Measurements from ENCODE around the gene FAHD2A.
"Not testable (repeated sequence)": the region's sequence is repeated elsewhere in the genome, so short reads cannot be mapped to it uniquely, and the experiment has no call there.

FAHD2A gene

DNA sequence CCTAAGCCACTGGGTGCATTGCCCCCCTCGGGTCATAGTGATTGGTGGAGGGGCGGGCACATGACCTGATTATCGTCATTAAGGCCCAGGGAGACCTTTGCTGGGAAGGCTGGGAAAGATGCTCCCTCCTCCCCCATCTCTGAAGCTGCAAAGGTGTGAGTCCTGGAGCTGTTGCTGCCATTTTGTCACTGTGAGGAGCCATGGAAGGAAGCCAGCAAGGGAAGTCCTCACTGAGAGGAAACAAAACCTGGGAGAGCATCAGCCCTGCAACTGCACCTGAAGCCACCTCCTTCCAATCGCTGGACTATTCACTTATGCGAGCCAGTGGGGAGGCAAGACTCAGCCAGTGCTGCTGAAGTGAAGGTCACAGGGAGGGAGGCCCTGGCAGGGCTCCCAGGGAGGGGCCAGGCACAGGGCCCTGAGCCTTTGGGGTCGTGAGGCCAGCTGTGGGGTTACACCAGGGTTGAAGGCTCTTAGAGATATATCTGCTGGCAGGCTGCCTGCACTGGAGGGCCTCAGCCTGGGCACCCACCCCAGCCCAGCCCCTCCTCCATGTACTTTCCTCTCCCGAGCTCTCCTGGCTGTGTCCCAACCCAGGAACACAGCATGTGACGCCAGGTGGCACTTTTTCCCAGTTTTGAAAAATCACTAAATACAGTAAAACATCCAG, 10.7 kb upstream of the FAHD2A start:
- DNase-seq: no peak

DNA sequence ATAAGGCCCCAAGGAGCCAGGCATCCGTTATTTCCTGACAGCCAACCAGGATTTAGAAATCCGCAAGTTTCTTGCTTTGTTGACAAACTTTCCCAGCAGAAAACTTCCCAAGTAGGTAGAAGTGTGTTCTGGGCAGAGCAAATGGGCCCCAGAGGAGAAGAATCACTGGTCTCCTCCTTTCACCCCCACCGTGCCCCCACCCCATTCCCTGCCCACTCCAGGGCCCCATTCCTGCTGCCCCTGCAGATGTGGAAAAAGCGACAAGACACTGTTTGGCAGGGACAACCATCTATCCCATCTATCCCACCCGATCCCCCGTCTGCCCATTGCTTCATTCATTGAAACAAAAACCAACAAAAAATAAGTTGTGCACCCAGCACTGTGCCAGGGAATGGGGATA, 10.2 kb upstream of the FAHD2A start:
- DNase-seq: no peak

DNA sequence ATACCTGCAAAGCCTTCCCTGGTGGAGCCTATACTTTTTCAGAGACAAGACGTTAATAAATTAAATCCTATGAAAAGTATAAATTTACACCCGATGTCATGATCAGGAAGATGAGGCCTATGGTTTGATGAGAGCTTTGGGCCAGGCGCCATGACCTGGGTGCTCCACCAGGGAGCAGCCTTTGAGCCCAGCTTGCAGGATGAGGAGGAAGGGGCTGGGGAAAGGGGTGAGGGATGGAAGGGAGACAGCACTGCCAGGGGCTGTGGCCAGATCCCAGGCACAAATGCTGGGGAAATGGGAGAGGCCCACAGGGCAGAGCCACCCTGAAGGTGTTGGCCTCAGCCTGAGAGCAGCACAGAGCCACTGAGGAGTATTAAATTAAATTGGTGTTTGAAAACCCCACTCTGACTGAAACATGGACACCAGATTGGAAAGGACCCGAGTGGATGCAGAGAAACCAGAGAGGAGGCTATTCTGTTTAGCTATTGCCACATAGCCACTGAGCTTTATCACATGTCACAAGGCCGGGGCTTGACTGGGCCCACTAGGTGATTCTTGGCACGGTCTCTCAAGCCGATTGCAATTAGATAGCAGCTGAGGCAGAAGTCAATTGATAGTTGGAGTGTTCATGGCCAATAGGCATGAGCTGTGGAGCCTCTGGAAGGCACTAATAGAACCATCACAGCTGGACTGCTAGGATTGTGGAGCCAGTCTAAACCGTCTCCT, 9.6 kb upstream of the FAHD2A start:
- DNase-seq: no peak

DNA sequence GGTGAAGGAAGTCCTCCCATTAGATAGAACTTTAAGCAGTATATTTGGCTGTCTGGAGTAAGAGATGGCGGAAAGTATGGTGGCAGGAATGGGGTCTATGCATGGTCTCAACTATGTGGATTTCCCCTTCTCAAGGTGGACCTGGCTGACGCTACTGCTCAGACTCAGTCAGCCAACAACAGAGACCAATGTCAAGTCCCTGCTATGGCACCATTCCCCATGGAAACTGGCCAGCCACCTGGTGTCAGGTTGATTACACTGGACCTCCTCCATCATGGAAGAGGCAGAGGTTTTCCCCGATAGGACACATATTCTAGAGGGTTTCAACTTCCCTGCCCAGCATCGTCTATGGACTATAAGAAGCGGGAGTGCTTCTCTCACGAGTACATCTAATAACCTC, 8.6 kb upstream of the FAHD2A start:
- DNase-seq: no peak

DNA sequence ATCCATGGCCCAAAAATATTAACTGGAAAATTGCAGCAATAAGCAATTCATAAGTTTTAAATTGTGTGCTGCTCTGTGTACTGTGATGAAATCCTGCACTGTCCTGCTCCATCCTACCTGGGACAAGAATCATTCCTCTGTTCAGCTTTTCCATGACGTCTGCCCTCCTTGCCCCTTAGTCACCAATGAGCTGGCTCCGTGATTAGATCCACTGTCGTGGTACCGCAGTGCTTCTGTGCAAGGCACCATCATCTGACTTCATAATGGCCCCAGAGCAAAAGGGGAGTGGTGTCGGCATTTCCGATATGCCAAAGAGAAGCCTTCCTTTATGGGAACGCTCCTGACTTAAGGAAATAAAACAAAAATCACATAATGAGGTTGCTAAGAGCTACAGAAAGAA, 3.4 kb upstream of the FAHD2A start:
- DNase-seq: no peak

DNA sequence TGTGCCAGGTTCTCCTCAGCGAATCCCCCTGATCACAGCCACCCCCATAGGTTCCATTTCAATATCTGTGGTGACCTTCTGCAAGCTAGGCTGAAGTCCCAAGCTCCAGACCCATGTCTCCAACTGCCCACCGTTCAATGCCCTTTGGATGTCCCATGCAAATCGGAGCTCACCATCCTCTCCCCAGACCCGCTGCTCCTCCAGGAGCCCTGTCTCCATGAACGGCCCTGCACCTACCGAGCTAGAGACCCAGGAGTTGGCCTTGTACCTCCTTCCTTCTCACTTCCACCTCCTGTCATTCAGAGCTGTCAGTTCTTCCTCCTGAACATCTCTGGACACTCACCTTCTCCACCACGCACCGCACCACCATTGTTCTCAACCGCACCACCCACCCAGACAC, 1.0 kb upstream of the FAHD2A start:
- no peak for DNase-seq

DNA sequence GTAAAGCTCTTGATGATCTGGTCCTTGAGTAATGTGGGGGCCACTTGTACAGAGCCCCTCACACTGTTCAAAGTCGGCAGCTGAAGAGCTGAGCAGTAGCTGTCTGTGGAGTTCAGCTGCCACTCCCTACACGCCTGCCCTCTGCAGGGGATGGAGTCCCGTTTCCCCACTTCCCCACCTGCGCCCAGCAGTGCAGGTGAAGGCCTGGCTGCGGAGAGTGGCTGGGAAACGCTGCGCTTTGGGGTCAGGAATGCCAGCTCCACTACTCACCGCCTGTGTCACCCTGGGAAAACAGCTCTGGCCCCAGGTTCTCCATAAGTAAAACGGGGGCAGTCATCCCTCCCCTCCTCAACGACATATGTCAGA, 521 bp upstream of the FAHD2A start:
- DNase-seq: peak; percentile 9

DNA sequence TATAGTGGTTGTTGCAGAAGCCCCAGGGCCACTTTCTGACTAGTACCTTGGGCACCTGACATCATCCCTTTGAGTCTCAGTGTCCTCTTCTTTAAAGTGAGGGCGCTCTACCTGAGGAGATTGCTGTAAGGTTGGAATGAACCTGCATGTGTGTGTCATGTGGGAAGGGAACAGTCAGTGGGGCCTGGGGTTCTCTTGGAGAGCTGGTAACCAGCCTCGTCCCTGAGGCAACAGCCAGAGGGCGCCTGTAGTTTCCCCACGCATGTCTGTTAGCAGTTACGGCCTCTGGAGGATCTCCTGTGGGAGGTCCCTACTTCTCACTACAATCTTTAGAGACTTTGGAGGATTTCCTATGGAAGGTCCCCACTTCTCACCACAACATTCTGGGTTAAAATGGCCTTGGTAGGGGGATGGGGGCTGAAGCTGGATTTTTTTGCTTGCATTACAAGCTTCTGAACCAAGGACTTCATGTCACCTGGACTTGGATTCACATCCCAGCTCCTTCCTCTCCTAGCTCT, 755 bp downstream of the FAHD2A start:
- DNase-seq: peak; percentile 73

DNA sequence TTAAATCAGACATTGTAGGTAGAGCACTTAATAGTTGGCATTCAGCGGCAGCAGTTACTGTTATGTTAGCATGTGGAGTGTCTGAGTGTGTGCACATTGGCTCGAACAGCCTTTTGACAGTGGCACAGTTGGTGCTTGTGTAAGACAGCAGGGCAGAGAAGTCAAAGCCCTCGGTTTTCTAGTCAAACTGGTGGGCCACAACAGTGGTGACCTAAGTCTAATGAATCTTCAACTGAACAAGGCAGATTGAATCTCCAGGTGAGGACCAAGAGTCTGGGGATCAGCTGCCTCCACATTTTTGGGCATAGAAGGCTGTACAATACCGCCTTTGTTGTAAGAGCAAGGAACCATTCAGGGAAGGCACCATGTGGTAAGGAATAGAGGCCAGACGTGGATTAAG, 1.3 kb downstream of the FAHD2A start:
- not testable (repeated sequence) for DNase-seq

DNA sequence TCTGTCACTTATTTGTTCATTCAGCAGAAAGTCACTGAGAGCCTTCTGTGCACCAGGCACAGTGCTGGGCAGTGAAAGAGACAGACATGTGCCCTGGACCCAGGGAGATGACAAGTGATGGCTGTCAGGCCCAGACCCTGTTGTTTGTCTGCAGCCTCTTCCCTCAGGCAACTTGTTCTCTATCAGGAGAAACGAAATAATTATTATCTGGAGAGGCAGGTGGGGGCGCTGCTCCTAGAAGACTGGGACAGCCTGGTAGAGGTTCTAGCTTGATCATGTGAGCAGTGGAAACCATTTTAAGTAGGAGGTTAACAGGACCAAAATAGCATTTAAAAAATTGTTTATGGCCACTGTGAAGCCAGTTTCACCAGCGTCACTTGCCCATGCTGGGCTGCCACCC, 2.2 kb downstream of the FAHD2A start:
- DNase-seq: peak; percentile 33

DNA sequence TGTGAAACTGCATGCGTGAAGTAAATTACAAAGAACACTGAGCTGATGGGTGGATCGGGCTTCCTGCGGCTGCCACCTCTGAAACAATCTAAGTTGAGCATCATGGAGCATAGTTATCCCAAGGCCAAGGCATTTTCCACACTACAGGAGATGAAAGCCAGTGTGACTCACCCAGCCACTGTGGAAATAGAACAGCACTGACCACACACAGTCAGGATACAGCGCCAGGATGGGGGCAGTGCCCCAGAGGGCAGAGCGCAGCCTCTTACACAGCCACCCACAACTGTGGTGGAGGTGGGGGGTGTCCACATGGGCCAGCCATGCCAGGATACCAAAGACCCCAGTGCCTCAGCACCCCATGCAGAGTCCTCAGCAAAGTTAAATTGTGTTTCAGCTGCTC, 8.7 kb downstream of the FAHD2A start:
- DNase-seq: not testable (repeated sequence)

DNA sequence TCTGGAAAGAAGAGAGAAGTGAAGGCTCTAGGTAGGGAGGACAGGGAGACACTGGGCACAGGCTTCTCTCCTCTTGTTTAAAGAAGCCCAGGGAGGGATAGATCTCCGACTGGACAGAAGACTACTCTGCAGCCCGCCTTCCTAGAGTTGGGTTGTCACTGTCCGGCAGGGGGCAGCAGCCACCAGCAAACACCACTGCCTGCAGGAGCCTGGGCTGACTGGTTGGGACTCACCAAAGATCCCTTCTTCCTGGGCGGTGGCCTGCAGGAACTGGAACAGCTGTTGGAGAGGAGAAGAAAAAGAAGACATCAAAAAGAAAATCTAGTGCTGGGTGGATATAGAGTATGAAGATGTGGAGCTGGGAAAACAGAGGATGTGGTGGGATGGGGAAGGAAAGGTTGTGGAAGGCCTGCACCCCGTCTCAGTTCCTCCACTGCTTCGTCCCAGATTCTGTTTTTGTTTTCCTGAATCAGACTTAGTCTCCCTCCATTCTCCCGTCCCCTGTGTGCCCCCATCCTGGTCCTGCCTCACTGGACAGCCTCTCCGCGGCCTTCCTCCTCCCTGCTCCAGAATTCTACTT, 11.6 kb downstream of the FAHD2A start:
- DNase-seq: peak; percentile 81

DNA sequence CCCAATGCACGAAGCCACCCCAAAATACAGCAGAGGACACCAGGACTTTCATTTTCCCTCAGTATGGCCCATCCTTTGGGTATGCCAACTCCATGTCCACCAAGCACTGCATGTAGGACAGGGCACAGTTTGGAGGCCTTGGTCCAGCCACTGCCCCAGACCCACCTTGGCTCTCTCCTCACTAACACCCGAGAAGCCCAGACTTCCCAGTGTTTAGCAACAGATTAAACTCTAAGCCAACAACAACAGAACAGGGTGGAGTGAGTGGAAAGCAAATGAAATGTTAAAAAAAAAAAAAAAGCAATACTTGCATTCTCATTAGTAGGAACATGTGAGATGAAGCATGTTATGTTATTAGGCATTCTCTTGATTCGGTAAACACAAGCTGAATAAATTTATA, 12.6 kb downstream of the FAHD2A start:
- DNase-seq: not testable (repeated sequence)

DNA sequence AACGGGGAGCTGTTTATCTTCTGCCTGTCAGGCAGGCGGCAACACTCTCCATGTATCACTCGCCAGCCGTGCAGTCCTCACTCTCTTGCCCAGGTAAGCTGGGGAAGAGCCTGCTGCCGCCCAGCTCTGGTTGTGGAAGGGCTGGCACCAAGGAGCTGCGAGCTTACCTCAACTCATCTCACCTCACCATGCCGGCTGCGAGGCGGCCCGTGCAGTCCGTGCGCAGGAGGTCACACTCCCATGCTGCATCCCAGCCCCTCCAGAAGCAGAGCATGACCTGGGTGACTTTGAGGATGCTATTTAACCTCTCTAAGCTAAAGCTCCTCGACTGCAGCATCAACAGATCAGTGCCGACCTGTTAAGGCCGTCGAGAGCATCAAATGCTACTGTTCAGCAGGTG, 13.1 kb downstream of the FAHD2A start:
- not testable (repeated sequence) for DNase-seq

DNA sequence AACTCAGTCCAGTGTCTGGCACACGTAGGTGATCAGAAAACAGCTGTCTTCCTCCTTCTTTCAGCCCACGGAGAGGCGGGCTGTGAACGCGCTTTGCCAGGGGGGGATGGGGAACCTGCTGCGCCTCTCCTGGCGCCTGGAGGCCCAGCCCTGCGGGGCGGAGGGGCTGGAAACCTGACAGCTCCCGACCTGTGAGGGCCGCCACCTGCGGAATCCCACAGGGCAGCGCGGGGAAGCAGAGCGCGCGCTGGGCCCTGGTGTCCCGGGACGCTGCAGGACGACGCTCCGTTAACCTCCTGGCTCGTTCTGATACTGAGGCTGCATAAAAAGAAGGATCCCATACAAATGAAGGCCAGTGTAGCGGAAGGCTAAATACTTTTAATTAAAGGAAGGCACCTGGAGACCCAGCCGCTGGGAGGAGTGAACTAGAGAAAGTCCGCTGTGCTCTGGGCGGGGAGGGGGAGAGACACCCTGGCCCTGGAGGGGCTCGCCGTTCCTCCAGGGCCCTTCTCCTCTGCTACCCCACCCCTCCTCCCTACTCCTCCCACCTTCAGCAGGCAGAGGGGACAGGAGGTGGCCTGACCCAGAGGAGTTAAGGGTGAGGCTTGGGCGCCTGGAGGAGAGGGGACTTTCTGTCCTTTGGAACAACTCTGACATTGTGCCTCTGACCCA, 24.8 kb downstream of the FAHD2A start:
- not testable (repeated sequence) for DNase-seq

DNA sequence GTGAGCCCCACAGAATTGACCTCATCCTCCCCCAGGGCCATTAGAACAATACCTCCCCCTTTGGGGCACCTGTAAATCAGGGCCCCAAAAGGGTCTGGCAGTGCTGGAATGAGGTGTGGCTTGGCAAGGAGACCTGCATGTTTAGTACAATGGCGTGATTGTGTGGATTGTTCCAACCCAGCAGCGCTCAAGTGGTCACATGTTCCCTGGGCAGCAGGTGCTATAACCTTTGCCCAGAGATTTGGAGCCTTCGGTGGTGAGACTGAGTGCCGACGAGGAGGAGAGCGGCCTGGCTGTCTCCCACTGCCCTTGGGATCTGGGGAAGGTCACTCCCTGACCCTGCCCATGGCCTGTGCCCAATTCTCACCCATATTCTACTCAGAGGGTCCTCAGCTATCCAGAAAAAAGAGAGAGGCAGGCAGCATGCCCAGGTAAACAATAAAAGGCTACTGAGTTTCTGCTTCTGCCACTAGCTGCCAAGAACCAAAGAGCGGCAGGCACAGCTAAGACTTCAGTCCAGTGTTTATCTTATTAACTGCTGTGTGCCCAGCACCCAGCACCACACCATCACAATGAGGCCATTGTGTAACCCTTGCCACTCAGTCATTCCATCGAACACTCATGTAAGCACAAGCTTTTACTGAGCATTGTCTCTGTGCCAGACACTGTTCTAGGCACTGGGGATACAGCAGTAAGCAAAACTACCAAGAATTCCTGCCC, 27.4 kb downstream of the FAHD2A start:
- DNase-seq: not testable (repeated sequence)

DNA sequence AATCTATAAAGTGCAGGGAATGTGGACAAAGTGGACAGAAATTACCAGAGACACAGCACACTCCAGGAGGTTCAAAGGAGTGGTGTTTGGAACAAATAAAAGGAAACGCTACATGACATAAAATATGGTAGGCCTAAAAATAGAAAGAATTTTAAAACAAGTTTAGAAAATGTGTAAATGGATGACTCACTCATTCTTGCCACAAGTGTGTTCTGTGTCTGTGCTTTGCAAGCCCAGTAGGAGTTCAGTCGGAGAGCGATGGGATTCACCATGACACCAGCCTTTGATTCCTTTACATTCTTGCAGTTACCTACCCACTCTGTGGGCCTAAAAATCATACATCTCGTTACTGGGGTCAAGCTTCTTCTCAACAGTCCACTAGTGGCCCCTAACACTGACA, 30.9 kb downstream of the FAHD2A start:
- DNase-seq: not testable (repeated sequence)

DNA sequence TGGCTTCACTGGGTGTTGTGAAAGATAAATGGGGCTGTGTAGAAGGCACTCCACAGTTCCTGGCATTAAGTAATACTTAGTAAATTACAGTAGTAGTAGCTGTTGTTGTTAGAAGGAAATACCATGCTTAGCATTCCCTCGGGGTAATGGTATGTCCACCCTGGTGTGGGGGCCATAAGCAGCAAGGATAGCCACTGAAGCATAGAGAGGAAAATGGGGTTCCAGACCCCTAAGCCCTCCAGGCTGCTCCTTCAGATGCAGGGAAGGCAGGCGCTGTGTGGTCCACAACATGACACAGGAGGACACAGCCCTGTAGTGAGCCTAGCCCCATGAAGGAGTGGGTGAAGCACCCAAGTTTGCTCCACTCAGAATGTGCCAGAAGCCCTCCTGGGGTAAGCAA, 31.5 kb downstream of the FAHD2A start:
- not testable (repeated sequence) for DNase-seq

DNA sequence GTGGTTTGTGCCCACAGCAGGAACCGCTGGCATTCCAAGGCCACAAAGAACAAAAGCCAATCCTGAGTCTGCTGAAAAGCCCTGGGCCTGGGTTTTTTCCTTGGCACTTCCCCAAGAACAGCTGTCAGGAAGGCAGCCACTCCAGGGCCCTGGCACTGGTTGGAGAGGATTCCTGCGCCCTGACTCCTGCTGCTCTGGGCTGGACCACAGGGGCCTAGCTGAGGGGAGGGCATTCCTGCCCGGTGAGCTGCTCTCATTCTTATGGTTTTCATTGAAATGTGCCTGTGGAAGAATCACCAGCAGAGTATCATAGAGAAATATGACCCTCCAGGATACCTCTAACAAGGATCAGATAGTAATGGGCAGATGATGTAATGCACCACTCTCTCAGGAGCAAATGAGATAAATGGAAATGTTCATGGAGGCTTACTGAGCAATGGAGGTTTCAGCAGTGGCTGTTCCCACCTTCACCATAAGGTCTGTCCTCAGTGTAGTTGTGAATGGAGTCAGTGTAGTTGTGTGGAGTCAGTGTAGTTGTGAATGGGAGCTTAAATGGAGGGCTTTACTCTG, 32.1 kb downstream of the FAHD2A start:
- DNase-seq: not testable (repeated sequence)

DNA sequence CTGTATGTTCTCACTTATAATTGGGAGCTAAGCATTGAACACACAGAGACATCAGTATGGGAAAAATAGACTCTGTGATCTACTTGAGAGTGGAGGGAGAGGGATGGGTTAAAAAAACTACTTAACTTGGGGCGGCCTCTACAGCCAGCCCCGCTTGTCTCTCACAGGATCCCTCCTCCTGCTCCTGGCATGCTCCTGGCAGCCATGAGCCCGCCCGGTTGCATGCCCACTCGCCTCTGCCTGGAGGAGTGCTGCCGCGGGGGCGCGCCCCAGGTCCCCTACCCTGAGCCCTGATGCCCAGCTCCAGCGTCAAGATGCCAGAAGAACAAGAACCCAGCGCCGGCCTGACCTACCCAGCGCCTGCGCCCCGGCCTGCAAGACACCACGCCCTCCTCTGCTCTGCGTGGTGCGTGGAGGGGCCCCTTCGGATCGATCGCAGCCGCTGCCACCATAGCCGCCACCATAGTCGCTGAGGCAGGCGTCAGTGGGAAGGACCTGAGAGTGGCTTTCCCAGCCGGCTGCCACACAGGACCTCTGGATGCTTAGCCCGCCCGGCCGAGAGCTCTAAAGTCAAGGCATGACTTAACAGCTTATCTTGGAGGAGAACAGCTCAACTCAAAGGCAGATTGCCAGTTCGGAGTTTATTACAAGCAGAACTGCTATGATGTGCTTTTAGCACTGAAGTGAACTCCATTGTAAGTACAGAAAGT, 32.8 kb downstream of the FAHD2A start:
- DNase-seq: not testable (repeated sequence)

DNA sequence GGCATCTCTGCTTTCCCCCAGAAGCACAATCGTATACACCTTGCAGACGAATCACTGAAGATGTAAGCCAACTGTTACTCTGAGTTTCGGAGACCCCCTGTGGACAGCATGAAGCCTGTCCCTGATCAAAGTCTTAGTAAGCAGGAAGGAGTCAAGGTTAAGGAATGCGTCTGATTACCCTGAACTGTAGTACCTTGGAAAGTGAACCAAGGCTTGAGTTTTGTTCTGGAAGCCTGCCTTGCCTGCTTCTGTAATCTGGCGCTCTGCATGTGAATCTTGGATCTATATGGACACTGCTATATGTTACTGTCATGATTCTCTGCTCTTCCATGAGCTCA, 33.3 kb downstream of the FAHD2A start:
- not testable (repeated sequence) for DNase-seq
